Measurements from ENCODE around the gene TSPAN18.

The TSPAN18 gene

DNA sequence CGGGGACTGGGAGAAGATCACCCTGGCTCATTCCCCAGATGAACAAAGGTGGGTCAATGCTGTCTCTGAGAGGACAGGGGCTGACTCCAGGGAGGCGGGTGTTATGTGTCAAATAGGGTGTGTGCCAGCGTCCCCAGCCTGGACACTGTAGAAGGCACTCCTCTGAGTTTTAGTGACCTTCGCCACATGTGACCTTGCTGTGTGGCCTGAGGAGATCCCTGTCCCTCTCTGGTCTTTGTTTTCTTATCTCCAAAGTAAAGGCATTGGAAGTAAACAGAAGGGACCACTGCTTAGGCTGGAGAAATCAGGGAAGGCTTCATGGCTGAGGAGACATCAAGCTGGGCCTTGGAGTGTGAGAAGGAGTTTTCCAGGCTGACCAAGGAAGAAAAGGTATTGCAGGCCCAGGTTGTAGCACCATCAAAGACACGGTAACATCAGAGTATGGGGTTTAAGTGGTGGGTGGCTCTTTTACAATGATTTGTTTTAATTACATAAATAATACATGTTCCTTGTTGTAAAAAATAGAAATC lies 149.5 kb downstream of the TSPAN18 start:
- DNase-seq: no peak

DNA sequence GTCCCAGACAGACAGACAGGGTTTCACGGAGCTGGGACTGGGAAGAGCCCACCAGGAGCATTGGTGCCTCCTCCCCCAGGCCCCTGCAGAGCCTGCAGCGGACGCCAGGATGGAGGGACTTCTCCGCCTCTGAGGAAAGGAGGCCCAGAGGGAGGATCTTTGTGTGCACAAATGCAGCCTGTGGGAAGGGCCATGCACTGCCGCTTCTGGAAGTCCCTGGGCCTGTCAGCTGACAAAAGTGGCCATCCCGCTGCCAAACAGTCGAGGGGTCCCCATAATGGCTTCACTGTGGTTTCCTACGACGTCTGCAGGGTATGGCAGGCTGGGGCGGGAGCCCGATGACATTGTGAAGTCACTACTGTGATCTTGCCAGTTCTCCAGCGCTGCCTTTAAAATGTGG lies 150.1 kb downstream of the TSPAN18 start:
- DNase-seq: no peak

DNA sequence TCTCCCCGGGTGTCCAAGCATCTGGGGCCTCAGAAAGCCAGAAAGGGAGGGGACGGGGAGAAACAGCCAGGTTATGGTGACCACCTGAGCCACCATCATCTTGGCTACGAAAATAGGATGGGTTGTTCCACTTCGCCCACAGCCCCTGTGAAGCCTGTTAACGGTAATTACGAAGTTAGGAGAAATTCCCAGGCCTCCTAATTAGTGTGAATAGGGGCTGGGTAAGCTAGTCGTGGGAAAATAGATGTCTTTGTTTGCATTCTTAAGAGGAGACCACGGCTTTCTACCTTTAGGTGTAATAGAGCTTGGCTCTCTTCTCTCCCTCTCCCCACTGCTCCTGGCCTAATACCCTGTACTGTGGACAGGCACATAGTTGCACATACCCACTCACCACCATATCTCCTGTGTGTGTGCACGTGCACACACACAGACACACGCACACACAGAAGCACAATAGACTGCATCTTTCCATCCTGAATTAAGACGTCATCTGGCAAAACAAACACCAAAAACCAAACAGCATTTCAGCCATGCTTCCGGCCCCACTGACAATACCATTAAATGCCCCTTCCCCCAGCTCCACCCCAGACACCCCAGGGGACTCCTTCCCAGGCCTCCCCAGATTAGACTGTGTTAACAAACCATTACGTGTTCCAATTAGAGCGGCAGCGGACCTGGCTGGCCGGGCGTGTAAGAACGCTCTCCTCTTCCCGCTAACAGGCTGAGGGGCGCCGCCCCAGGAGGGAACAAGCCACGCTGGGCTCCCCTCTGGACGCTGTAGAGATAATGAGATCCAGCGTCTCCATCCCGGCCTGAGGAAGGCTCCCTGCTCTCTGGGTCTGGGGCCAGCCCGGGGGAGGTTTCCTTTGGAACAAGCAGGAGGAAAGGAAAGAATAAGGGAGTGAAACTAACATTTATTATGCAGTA lies 151.1 kb downstream of the TSPAN18 start:
- DNase-seq: no peak

GRCh38 chr11:44878711-44879110 lies 151.9 kb downstream of the TSPAN18 start:
- DNase-seq: no peak

DNA sequence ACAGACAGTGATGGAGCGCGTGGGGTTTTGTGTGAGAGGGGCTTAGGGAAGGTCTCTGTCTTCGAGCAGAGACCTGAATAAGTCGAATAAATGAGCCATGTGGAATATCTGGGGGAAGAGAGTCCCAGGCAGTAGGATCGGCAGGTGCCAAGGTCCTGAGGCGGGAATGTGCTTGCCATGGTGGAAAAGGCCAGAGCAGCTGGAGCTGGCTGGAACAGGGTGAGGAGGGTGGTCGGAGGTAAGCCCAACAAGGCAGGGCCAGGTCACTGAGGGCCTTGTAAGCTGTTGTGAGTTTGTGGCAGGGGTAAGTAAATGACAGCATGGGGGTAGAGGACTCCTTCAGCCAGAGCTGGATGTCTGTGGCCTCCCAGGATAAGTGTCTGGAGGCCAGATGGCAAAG lies 152.7 kb downstream of the TSPAN18 start:
- no peak for DNase-seq

GRCh38 chr11:44880511-44880910 lies 153.7 kb downstream of the TSPAN18 start:
- DNase-seq: no peak

- no peak for DNase-seq
Measured at GRCh38 chr11:44880953-44881352, 154.2 kb downstream of the TSPAN18 start.

GRCh38 chr11:44883277-44883676 lies 156.5 kb downstream of the TSPAN18 start:
- no peak for DNase-seq

DNA sequence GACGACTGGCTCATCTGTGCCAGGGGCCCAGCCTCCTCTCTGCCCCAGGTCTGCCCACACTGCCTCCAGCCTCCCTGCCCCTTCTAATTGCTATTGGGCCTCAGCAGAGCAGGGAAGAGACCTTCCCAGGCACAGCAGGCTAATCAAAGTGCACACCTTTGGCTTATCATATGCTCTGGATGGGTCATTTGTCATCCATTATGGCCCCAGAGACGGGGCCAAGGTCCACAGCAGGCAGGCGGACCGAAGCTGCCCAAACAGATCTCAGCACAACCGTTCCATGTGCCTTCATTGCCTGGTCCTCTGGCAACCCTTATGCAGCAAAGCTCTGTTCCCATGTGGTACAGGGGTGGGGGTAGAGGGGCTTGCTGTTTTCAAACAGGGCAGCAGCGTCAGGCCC lies 157.3 kb downstream of the TSPAN18 start:
- no peak for DNase-seq

GRCh38 chr11:44885065-44885810 lies 158.5 kb downstream of the TSPAN18 start:
- DNase-seq: no peak

- no peak for DNase-seq
Measured at GRCh38 chr11:44885919-44886789, 159.4 kb downstream of the TSPAN18 start.

- no peak for DNase-seq
Measured at GRCh38 chr11:44886790-44887140, 160.0 kb downstream of the TSPAN18 start.

DNA sequence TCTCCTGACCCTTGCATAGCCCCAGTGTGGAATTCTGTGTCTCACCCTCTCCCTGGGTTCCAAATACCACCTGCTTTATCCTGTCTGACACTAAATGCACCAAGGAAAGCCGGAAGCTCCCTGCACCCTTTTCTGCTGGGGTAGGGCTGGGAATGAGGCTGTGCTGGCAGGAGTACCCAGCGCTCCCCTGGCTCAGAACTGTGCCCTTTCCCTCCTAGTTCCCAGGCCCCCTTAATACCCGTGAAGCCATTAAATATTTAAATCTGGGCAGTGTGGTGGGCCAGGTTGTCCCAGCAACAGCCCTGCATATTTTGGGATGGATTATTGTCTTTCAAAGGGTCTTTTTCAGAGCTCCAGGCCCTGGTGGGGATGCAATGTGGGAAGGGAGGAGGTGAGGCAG lies 160.9 kb downstream of the TSPAN18 start:
- no peak for DNase-seq

DNA sequence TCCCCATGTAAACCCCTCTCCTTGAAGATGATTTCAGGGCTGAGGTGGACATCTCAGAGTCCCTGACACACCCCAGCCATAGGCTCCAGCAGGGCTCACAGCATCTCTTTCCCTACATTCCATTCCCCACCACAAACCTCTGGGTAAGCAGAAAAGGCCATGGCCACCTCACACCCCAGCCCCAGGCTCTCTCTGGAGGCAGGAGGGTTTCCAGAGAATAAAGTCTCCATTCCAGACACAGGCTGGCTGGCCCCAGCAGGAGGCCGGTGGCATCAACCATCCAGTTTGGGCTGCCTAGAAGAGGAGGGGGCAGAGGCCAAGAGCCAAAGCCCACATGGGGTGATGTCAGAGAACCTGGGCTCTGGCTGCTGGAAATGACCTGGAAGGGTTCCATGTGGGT lies 162.5 kb downstream of the TSPAN18 start:
- no peak for DNase-seq

DNA sequence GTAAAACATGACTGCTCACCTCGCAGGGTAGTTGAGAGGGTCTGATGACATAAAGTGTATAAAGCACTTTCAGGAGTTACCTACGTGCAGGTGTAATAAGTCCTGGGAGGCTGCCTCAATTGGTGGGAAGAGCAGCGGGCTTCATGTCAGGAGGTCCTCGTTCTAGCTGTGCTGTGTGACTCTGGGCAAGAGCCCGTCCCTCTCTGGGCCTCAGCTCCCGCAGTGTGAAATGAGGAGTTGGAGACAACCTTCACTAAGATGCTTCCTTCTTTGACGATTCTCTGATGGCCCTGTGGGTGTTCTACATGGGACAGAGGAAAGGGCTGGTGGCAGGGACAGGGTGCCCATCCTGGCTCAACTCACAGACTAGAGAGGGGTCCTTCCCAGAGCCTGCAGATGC lies 166.1 kb downstream of the TSPAN18 start:
- DNase-seq: no peak

DNA sequence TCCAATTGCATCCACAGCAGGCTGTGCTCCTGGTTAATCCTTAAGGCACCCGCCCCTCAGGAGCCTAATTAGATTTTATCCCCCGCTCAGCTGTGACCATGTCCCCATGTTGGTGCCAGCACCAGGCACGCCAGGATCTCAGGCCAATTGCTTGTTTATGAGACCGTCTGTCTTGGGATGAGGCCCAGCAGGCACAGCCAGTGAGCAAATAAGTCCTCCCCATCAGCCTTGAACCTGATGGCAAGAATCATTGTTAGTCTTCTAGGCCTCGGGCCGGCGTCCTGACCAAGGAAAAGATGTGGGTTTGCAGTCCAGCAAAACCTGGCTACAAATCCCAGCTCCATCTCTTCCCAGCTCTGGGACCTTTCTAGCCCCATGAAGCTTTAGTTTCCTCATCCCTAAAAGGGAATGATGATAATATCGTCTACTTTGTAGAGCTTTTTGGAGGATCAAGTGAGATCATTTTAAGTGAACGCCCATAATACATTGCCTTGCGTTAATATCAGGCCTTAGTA lies 166.6 kb downstream of the TSPAN18 start:
- no peak for DNase-seq

DNA sequence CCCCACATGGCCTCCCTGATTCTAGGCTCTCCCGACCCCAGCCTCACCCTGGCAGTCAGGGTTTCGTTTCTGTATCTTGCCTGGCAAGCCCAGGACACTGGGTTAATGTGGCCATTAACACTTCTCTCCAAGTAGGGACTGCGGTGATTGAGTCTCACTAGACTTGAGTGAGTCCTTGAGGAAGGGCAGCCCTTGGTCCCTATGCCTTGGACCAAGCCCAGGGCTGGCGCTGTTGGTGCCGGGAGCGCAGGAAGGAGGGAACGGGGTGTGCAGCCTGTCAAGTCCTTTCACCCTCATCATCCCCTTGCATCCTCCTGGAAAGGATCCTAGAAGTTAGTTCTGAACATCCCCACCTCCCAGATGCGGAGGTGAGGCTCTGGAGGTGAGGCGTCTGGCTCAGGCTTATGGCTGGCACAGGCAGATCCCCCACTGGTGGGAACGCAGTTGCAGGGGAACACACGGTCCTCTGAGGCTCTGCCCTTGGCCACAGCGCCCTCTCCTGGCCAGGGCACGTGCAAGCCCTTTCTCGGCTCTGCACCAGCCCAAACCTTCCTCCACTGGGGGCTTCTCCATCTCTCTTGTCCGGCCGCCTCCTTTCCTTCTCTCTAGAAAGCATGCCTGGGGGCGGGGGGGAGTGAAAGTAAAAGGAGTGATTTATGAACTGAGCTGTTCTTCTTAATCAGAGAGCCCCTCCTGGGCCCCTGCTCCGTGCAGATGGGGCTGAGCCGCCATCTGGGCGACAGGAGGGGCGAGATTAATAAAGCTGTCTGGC lies 167.3 kb downstream of the TSPAN18 start:
- no peak for DNase-seq

DNA sequence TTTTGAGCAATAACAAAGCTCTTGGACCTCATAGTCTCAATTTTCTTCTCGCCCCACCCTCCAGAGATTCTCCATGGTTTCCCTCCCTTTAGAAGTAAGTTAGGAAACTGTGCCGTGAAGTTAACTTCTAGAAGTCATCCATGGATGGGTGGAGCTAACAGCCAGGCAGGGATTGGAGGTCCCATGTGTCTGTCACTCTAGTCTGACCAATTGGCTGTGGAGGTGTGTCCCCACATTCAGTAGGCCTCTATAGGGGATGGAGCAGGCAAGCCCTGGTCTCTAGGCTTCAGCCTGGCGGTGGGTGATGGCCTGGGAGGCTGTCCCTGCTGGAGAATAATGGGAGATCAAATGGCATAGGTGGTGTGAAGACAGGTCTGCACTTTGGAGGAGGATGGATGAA lies 173.2 kb downstream of the TSPAN18 start:
- DNase-seq: no peak

- DNase-seq: no peak
Measured at GRCh38 chr11:44901120-44901633, 174.4 kb downstream of the TSPAN18 start.

DNA sequence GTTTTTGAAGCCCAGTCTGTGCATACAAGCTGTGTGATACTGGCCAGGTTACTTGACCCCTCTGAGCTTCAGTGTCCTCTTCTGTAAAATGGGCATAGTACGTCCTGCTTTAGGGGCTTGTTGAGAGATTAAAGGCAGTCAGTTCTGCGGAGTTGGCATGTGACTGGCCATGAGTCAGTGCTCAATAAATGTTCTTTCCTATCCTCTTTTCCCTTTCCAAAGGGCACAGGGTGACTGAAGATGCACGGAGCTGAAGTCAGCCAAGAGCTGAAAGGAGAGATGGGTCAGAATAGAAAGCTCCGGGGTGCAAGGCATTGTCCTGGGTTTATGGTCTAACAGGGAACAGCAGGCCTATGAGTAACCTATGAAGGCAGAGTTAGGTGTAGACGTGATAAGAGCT lies 175.0 kb downstream of the TSPAN18 start:
- no peak for DNase-seq

DNA sequence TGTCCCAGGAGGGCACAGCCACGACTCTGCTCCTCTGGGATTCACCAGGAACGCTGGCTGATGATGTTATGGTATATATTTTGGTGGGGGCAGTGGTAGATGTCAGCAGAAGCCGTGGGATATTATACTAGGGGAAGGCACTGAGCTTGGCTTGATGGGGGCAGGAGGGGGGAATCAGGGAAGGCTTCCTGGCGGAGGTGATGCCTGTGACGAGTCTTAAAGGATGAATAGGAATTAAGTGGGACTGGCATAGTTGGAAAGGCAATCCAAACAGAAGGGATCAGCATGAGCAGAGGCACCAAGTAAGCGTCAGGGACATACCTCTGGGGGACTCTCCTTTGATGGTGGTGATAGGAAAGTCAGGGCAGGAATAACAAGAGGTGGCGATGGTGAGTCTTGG lies 176.3 kb downstream of the TSPAN18 start:
- no peak for DNase-seq

GRCh38 chr11:44903518-44903917 lies 176.8 kb downstream of the TSPAN18 start:
- DNase-seq: no peak
